HG03342 (cell line): Measurements from ENCODE around the gene BBS10.
"Not testable (repeated sequence)": the region's sequence is repeated elsewhere in the genome, so short reads cannot be mapped to it uniquely, and the experiment has no call there.

Experiments used
- ATAC-seq: cut with Tn5 transposase; IDR thresholded peaks from one replicate; pipeline ENCODE4 v1.9.1; 2021; ENCODE audit warnings: mild to moderate bottlenecking, moderate library complexity; ENCODE audit not compliant: unreplicated experiment

The BBS10 gene

DNA sequence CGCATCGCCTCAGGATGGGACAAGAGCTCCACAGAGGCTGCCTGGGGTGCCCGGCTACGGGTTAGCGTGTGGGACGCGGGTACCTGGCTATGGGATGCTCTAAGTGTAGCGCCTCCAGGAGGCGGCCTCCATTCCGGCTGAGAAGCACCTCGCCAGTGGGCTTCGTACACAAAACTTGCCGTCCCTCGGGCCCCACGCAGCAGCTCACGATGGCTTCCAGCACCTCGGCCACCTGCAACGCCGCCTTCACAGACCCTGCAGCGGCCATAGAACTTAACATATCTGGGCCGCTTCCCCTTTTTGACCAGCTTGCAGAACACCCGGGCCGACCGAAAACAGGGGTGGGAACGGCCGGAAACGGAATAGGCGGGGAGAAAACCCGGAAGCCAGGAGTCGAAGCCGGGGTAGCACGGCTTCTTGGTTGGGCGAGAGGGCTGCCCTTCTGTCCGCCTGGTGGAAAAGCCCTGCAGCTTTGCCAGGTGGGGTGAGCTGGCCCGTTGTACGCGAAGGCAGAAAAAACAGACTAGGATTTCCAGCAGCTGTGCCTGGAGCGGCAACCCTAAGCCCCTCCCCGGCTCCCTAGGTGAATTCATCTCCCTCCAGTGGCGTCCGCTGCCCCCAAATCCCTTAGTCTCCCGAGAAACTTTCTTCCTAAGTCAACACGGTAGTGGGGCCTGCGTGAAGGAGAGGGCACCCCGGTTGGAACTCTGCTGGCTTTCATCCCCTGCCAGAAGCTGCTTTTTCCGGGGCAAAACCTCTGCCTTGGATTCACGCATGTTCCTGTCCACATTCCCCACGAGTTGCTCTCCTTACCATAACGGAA lies at the start of gene BBS10:
TSS of gene BBS10 (minus strand) at position 337 of the 823 bp plus-strand sequence. CDS start at position 280, 57 bp downstream.
- ATAC-seq, result peak; percentile 98

- ATAC-seq, result no peak
Measured at GRCh38 chr12:76391461-76391860, 43.2 kb upstream of the BBS10 start.

- ATAC-seq, result no peak
Measured at GRCh38 chr12:76387614-76388013, 39.4 kb upstream of the BBS10 start.

DNA sequence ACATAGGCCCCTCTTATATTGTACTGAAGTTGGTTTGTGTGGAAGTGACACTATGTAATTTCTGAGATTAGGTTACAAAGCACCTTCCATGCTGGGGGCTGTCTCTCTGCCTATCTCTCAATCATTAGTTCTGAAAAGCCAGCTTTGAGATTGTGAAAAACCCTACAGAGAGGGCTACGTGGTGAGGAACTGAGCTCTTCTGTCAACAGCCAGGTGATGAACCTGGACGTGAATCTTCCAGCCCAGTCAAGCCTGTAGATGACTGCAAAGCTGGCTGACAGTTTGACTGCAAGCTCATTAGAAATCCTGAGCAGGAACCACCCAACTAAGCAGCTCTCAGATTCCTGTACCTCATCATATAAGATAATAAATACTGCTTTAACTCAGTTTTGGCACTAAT lies 36.3 kb upstream of the BBS10 start:
- ATAC-seq, result no peak

DNA sequence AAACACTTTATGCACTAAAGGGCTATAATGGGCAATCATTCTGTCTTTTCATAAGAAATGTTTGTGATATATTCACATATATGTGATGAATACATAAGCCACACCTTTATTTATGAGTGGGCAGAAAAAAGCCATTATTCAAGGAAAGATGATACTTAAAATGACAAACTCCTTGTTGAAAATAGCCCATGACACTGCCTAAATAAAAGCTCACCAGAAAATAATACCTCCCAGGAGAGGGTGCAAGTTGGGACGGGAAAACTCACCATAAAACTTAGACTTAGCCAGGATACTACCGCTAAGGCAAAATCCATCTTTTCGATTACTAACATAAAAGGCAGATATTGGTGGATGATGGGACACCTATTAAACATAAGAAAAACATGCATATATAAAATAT lies 35.8 kb upstream of the BBS10 start:
- no peak for ATAC-seq

DNA sequence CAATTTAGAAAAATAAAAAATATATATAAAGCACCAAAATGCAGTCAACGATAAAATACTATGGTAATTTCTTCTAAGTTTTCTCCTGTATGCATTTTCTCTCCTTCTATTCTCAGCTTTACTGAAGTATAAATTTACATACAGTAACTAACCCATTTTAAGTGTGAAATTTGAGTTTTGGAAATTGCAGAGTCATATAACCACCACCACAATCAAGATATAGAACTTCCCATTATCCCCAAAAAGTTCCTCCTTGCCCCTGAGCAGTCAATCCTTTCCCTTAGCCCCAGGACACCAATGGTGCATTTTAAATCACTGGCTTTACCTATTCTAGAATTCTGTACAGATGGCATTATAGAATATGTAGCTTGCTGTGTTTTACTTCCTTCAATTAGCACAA lies 31.0 kb upstream of the BBS10 start:
- ATAC-seq, result no peak

GRCh38 chr12:76376876-76377275 lies 28.7 kb upstream of the BBS10 start:
- ATAC-seq, result not testable (repeated sequence)

GRCh38 chr12:76375939-76376338 lies 27.7 kb upstream of the BBS10 start:
- no peak for ATAC-seq

- ATAC-seq, result no peak
Measured at GRCh38 chr12:76375470-76375869, 27.3 kb upstream of the BBS10 start.

DNA sequence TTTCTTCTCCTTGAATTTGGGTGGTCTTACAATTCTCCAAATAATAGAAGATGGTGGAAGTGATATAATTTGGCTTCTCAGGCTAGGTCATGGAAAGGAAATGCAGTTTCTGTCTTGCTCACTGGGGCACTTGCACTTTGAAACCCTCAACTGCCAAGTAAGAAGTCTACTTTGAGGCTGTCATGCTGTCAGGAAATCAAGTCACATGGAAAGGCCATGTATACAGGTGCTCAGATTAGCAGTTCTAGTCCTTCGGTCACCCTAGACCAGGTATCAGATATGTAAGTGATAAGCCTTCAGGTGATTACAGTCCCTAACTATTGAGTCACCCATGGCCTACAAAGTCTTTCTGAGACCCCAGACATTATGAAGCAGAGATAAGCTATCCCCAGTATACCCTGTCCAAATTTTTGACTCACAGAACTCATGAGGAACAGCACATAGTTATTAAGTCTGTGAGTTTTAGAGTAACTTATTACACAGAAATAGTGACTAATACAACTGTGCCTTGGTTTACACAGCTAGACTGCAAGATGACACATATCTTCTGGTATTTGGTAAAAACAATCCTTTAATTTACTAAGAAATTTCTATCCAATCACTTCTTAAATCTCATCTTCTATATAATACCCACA lies 26.3 kb upstream of the BBS10 start:
- ATAC-seq, result no peak

DNA sequence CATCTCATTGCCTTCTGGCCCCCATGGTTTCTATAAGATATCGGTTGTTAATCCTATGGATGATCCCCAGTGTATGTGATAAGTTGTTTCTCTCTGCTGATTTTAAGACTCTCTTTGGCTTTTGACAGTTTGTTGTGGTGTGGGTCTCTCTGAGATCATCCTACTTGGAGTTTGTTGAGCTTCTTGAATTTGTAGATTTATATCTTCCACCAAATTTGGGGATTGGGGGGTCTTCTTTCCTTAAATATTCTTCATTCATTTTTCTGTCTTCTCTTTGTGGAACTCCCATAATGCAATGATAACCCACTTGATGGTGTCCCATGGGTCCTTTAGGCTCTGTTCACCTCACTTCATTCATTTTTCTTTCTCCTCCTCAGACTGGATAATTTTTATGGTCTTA lies 20.0 kb upstream of the BBS10 start:
- ATAC-seq, result no peak

DNA sequence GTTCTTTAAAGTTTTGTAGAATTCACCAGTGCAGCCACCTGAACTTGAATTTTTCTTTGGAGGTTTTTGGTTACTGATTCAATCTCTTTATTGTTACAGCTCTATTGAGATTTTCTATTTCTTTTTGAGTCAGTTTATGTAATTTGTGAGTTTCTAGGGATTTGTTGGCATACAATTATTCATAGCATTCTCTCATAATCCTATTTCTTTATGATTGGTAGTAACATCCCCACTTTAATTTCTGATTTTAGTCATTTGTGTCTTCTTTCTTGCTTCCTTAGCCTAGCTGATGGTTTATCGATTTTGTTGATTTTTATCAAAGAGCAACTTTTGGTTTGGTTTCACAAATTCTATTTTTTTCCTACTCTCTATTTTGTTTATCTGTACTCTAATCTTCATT lies 17.9 kb upstream of the BBS10 start:
- no peak for ATAC-seq

DNA sequence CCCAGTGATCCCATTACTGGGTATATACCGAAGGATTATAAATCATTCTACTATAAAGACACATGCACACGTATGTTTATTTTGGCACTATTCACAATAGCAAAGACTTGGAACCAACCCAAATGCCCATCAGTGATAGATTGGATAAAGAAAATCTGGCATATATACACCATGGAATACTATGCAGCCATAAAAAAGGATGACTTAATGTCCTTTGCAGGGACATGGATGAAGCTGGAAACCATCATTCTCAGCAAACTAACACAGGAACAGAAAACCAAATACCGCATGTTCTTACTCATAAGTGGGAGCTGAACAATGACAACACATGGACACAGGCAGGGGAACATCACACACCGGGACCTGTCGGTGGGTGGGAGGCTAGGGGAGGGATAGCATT lies 15.9 kb upstream of the BBS10 start:
- not testable (repeated sequence) for ATAC-seq

DNA sequence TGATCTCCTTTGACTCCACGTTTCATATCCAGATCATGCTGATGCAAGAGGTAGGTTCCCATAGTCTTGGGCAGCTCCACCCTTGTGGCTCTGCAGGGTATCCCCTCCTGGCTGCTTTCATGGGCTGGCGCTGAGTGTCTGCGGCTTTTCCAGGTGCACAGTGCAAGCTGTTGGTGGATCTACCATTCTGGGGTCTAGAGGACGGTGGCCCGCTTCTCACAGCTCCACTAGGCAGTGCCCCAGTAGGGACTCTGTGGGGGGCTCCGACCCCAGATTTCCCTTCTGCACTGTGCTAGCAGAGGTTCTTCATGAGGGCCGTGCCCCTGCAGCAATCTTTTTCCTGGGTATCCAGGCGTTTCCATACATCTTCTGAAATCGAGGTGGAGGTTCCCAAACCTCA lies 12.1 kb upstream of the BBS10 start:
- ATAC-seq, result no peak

- no peak for ATAC-seq
Measured at GRCh38 chr12:76356071-76356470, 7.9 kb upstream of the BBS10 start.

DNA sequence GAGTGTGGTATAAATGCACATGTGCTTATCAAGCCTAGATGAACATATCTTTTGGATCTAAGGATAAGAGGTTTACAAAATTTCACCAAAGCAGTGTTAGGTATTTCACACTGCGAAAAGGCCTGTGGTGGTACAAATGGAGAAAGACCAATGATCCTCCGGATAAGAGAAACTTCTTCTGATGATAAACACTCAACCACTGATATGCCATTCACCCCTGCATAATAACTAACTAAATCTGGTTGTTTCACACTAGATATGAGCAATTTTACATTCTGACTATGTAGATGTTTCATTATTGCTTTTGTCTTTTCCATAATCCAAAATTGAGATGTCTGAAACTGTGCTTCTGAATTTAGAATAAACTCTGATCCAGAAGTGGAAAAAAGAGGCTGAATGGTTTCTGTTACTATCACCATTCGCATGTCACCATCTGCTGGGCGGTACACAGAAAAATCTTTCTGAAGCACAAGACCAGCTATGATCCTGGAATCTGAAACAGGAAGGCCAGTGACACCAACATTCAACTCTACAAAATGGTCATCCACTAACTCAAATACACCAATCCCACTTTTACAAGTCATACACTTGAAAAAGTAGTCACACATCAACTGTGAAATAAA lies 1.3 kb downstream of the BBS10 start:
- peak; percentile 26 for ATAC-seq

- no peak for ATAC-seq
Measured at GRCh38 chr12:76346236-76346635, 2.0 kb downstream of the BBS10 start.

GRCh38 chr12:76345569-76345968 lies 2.6 kb downstream of the BBS10 start:
- no peak for ATAC-seq

DNA sequence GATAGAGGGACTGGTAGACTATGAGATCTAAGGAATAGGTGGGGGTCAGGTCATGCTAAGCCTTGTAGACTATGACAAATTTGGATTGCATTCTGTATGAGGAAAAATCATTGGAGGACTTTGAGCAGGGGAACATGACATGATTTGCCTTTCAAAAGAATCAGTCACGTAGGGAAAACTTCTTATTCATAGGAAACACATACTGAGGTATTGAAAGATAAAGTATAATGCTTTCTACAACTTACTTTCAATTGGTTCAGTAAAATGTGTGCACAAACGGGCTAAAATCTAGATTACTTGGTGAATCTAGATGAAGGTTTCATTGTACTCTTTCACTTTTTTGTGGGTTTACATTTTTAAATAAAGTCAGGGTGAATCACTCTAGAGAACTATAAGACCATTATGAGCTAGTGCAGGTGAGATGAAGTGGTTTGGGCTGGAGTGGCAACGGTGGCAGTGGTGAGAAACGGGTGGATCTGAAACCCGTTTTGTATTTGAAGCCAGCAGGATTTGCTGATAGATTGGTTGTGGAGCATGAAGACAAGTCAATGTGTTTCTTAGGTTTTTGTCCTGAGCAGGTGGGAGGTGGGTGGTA lies 6.7 kb downstream of the BBS10 start:
- no peak for ATAC-seq

DNA sequence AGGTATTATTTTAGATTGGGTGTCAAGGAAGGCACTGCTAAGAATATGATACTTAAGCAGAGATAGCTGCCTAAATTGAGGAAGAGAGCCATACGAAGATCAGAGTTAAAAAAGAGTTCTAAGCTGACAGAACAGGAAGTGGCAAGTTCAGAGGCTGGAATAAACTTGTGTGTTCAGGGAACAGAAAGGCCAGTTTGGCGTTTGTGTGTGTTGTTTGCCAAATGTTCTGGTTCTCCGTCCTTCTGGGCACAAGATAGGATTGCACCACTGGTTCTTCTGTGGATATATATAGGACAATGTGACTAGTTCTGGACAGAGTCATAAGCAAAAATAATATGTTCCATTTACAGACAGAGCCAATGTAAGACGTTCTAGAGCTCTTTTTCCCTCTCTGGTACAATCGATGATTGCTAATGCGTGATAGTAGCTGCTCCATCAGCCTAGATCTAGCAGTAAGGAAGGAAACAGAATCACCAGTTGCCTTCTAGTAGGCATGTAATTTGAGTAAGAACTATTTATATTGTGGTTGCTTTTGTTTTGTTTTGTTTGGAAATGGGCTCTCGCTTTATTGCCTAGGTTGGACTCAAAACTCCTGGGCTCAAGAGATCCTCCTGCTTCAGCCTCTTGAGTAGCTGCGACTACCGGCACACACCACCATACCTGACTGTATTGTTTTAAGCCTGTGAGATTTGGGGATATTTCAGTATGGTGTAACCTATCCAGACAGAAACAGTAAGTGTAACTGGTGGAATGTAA lies 7.4 kb downstream of the BBS10 start:
- no peak for ATAC-seq

DNA sequence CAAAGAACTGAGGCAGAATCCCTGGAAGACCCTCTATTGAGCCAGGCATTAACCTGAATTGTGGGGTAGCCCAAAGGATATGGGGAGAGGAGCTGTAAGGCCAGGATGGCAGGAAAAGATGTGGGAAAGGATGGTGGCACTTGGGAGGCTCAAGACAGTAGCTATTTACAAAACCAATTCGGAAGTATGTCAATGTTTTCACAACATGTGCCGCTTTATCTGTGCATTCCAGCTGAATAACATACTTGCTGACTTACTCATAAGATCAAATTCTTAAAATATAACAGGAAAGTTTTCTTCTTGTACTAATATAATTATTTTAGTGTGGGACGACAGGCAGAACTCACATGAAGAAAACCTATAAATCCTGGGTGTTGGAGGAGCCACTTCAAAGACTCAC lies 10.6 kb downstream of the BBS10 start:
- no peak for ATAC-seq
